DOHH2 (cell line): ENCODE results near the gene OSR1.

Source experiments
- H3F3A ChIP-seq: fragments of 200-600 bp; sonication (generic), shearing (Covaris generic); 2 replicates; pipeline ENCODE4 v1.6.0; 2016; ENCODE audit warnings: antibody characterized with exemption, mild to moderate bottlenecking; ENCODE audit not compliant: control insufficient read depth, insufficient read depth
- H3K27ac ChIP-seq: fragments of 200-600 bp; sonication (generic); 2 replicates; pipeline ENCODE4 v1.5.1; 2014; ENCODE audit warnings: low read depth, mild to moderate bottlenecking, low read length, moderate library complexity
- H3K27me3 ChIP-seq: fragments of 200-600 bp; sonication (generic); 2 replicates; pipeline ENCODE4 v1.6.1; 2014; ENCODE audit warnings: mild to moderate bottlenecking, low read length, mixed read lengths; ENCODE audit not compliant: control insufficient read depth
- H3K36me3 ChIP-seq: fragments of 200-600 bp; sonication (generic); 2 replicates; pipeline ENCODE4 v1.6.1; 2014; ENCODE audit warnings: mild to moderate bottlenecking, low read length, moderate library complexity, mixed read lengths; ENCODE audit not compliant: control insufficient read depth
- H3K4me1 ChIP-seq: fragments of 200-600 bp; sonication (generic); 2 replicates; pipeline ENCODE4 v1.6.1; 2014; ENCODE audit warnings: mild to moderate bottlenecking, low read length, mixed read lengths; ENCODE audit not compliant: control insufficient read depth
- H3K4me2 ChIP-seq: fragments of 200-600 bp; sonication (generic); 2 replicates; pipeline ENCODE4 v1.6.0; 2014; ENCODE audit warnings: mild to moderate bottlenecking, low read length, moderate library complexity
- H3K4me3 ChIP-seq: fragments of 200-600 bp; sonication (generic); 2 replicates; pipeline ENCODE4 v1.5.1; 2014; ENCODE audit warnings: mild to moderate bottlenecking, low read length, mixed read lengths
- H3K79me2 ChIP-seq: fragments of 200-600 bp; sonication (generic); 2 replicates; pipeline ENCODE4 v1.6.1; 2014; ENCODE audit warnings: mild to moderate bottlenecking, low read length, mixed read lengths; ENCODE audit not compliant: control insufficient read depth
- H3K9me2 ChIP-seq: fragments of 200-600 bp; sonication (generic); replicated peaks from 2 replicates; pipeline ENCODE4 v1.6.1; 2014; ENCODE audit warnings: mild to moderate bottlenecking, low read length, mixed read lengths; ENCODE audit not compliant: control insufficient read depth
- H3K9me3 ChIP-seq: fragments of 200-600 bp; sonication (generic); 2 replicates; pipeline ENCODE4 v1.6.1; 2014; ENCODE audit warnings: antibody characterized with exemption, low read length, mixed read lengths; ENCODE audit not compliant: control insufficient read depth, insufficient read depth
- H4K20me1 ChIP-seq: fragments of 200-600 bp; sonication (generic); 2 replicates; pipeline ENCODE4 v1.6.0; 2014; ENCODE audit warnings: low read depth, mild to moderate bottlenecking, antibody characterized with exemption, low read length, moderate library complexity; ENCODE audit not compliant: control insufficient read depth, insufficient read depth
- EZH2phosphoT487 ChIP-seq: fragments of 200-600 bp; sonication (generic); IDR thresholded peaks from 2 replicates; pipeline ENCODE4 v1.6.1; 2017; ENCODE audit warnings: borderline replicate concordance, mild to moderate bottlenecking, antibody characterized with exemption, low read length, moderate library complexity, mixed read lengths
- TF ChIP-seq, protein P1 (sequence below): fragments of 200-600 bp; sonication (generic); IDR thresholded peaks from one replicate; pipeline ENCODE4 v1.5.1; 2014; ENCODE audit warnings: antibody characterized with exemption, mild to moderate bottlenecking, low read depth, low read length; ENCODE audit not compliant: poor library complexity, severe bottlenecking

Gene OSR1

DNA sequence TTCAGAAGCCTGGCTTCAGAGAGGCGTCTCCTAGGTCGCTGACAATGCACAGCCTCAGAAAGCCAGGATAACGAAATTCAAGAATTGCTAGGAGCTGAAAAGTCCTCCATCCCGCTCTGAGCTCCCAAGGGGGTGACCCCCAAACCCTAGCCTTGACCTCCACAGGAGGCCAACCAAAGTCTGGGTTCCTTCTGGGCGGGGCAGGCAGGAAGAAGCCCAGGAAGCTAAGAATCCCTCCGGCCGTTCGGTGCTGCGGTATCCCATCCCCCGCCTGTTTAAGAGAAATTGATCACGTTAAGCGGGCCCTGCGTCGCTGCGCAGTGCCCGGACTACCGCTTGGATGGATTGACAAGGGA, 2.5 kb upstream of the OSR1 start:
- no peaks in the 10 kb centered on the region for H3K79me2 ChIP-seq
- H3K9me3 ChIP-seq = no peaks in the 10 kb centered on the region
- no peak overlapping the region for H3K4me2 ChIP-seq
- TF ChIP-seq, protein P1, sequence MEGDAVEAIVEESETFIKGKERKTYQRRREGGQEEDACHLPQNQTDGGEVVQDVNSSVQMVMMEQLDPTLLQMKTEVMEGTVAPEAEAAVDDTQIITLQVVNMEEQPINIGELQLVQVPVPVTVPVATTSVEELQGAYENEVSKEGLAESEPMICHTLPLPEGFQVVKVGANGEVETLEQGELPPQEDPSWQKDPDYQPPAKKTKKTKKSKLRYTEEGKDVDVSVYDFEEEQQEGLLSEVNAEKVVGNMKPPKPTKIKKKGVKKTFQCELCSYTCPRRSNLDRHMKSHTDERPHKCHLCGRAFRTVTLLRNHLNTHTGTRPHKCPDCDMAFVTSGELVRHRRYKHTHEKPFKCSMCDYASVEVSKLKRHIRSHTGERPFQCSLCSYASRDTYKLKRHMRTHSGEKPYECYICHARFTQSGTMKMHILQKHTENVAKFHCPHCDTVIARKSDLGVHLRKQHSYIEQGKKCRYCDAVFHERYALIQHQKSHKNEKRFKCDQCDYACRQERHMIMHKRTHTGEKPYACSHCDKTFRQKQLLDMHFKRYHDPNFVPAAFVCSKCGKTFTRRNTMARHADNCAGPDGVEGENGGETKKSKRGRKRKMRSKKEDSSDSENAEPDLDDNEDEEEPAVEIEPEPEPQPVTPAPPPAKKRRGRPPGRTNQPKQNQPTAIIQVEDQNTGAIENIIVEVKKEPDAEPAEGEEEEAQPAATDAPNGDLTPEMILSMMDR = no peak
- TF ChIP-seq EZH2phosphoT487 = no peak
- H3K36me3 ChIP-seq = no peaks in the 10 kb centered on the region
- no peak overlapping the region for H3K4me3 ChIP-seq
- no peaks in the 10 kb centered on the region for H3F3A ChIP-seq
- H3K4me1 ChIP-seq = peaks cover 13% of the 10 kb centered on the region
- H3K27me3 ChIP-seq = peaks cover 65% of the 10 kb centered on the region
- no peaks in the 10 kb centered on the region for H3K9me2 ChIP-seq
- H4K20me1 ChIP-seq = no peaks in the 10 kb centered on the region
- H3K27ac ChIP-seq = no peak overlapping the region

DNA sequence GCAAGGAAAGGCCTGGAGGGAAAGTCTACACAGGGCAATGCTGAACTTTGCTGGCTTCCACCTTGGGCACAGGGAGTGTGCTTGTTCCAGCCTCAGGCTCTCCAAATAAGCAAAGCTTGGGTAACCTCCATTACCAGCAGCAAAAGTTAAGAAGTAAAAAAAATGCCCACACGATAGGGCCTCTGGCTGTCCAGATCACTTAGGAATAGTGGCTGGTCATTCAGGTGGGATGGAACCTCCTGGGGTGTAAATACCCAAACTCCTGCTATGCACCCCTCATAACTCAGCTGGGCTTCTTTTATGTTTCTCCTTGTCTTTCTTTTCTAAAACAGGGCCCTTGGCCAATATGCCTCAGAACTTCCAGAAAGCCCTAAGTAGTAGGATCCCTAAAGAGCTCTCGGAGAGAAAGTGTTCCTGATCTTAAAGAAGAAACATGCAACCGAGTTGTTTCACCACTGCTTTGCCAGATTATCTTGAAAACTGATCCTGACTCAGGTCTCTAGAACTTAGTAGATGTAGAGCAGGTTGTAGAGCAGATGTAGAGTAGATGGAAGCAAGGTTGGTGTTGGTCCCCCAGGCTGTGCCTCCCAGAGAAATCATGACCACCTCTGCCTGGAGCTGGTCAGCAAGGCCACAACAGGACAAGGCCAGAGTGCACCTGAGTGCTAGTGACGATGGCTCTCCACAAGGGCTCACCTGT, 2.0 kb upstream of the OSR1 start:
- Histone ChIP-seq H3K36me3 (no peaks in the 10 kb centered on the region), H3K4me2 (no peak overlapping the region), H3K79me2 (no peaks in the 10 kb centered on the region), H3K27me3 (peaks cover 60% of the 10 kb centered on the region), H3K4me1 (peaks cover 13% of the 10 kb centered on the region), H3K9me2 (no peaks in the 10 kb centered on the region), H3K4me3 (no peak overlapping the region), H3F3A (no peaks in the 10 kb centered on the region), H3K9me3 (no peaks in the 10 kb centered on the region), H4K20me1 (no peaks in the 10 kb centered on the region), H3K27ac (no peak overlapping the region)
- no peak for TF ChIP-seq EZH2phosphoT487
- TF ChIP-seq, protein P1 = no peak

DNA sequence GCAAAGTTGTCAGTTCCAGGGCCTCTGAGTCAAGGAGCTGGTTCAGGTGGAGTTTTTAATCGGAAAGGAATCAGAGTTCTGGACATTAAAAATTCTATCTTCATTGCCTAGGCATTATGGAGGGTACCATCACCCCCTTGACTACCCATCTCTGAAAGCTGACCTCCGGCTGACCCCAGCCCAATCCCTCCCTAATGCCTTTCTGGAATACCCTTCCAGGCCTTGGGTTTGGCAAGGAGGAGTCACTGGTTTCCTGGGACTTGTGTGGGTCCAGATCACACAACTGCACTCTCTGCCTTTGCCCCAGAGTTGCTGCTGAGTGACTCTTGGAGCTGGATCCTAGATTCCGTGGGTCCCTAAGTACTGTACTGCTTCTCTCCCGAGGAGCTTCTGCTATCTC, 1.0 kb upstream of the OSR1 start:
- Histone ChIP-seq H3K4me3 (no peak overlapping the region), H3K36me3 (no peaks in the 10 kb centered on the region), H4K20me1 (no peaks in the 10 kb centered on the region), H3K27me3 (peaks cover 60% of the 10 kb centered on the region), H3K27ac (no peak overlapping the region), H3K4me2 (no peak overlapping the region), H3K9me3 (no peaks in the 10 kb centered on the region), H3K4me1 (peaks cover 13% of the 10 kb centered on the region), H3K79me2 (no peaks in the 10 kb centered on the region), H3K9me2 (no peaks in the 10 kb centered on the region), H3F3A (no peaks in the 10 kb centered on the region)
- TF ChIP-seq EZH2phosphoT487 = no peak
- TF ChIP-seq, protein P1 = no peak
